Activated CD4-positive, alpha-beta T cell treated with anti-CD3 and anti-CD28 coated beads for 24 hours (primary cell): ENCODE data around the gene CDC42BPG.
A peak's percentile ranks its signal among the peaks of the same experiment; 100 is the strongest.
"Not testable (repeated sequence)": the region's sequence is repeated elsewhere in the genome, so short reads cannot be mapped to it uniquely, and the experiment has no call there.

Experiments used
- DNase-seq, 2 donors: peaks; one replicate each; pipeline ENCODE4 v3.0.0-alpha.2; 2020; ENCODE audit warnings: low read depth in 2 of 2

CDC42BPG gene

GRCh38 chr11:64849598-64850356, 5.3 kb upstream of the CDC42BPG start:
- DNase-seq = no peak

- DNase-seq = no peak
Observed at GRCh38 chr11:64848826-64849597, 4.6 kb upstream of the CDC42BPG start.

- DNase-seq = no peak
Observed at GRCh38 chr11:64848214-64848825, 3.9 kb upstream of the CDC42BPG start.

- DNase-seq = peak; percentile 94 to 96
Observed at GRCh38 chr11:64846998-64847666, 2.7 kb upstream of the CDC42BPG start.

GRCh38 chr11:64845776-64846129, 1.3 kb upstream of the CDC42BPG start:
- not testable (repeated sequence) for DNase-seq

- no peak for DNase-seq
Observed at GRCh38 chr11:64845129-64845775, 799 bp upstream of the CDC42BPG start.

- no peak for DNase-seq
Observed at GRCh38 chr11:64843686-64844329, 645 bp downstream of the CDC42BPG start.

GRCh38 chr11:64842851-64843685, 1.4 kb downstream of the CDC42BPG start:
- DNase-seq = no peak

- DNase-seq = no peak
Observed at GRCh38 chr11:64842366-64842759, 2.1 kb downstream of the CDC42BPG start.

GRCh38 chr11:64841592-64842365, 2.7 kb downstream of the CDC42BPG start:
- no peak for DNase-seq

GRCh38 chr11:64839887-64840782, 4.3 kb downstream of the CDC42BPG start:
- DNase-seq = no peak

- DNase-seq = no peak
Observed at GRCh38 chr11:64839335-64839734, 5.1 kb downstream of the CDC42BPG start.

- no peak for DNase-seq
Observed at GRCh38 chr11:64838600-64839334, 5.7 kb downstream of the CDC42BPG start.

- DNase-seq = no peak
Observed at GRCh38 chr11:64837887-64838351, 6.5 kb downstream of the CDC42BPG start.

- DNase-seq = no peak
Observed at GRCh38 chr11:64836448-64837072, 7.9 kb downstream of the CDC42BPG start.

GRCh38 chr11:64835616-64836447, 8.6 kb downstream of the CDC42BPG start:
- DNase-seq = no peak
